GM13976 (cell line): ENCODE data around the gene HAO2.
"Not testable (repeated sequence)": the region's sequence is repeated elsewhere in the genome, so short reads cannot be mapped to it uniquely, and the experiment has no call there.

Experiments used
- DNase-seq: peaks from one replicate; pipeline ENCODE4 v3.0.0; 2012; ENCODE audit warnings: low spot score
- CTCF ChIP-seq: IDR thresholded peaks from 2 replicates; pipeline ENCODE4 v1.5.1; 2012; ENCODE audit warnings: borderline replicate concordance, mild to moderate bottlenecking; ENCODE audit not compliant: insufficient read depth; ENCODE audit errors: extremely low read depth, missing control alignments, control extremely low read depth
- in situ Hi-C: fragments of 300-500 bp; cut with MboI; formaldehyde crosslinking; loops from one replicate; pipeline ENCODE4 v1.12.0; 2022; ENCODE audit warnings: low sequenced_read_pairs, mixed read lengths, inconsistent platforms; ENCODE audit not compliant: unreplicated experiment

The HAO2 gene

GRCh38 chr1:119374208-119374874, 5.8 kb downstream of the HAO2 start:
- no peak for TF ChIP-seq CTCF
- in situ Hi-C loops, result no loop called here
- DNase-seq, result no peak

GRCh38 chr1:119375366-119375765, 6.8 kb downstream of the HAO2 start:
- no peak for TF ChIP-seq CTCF
- in situ Hi-C loops, result no loop called here
- DNase-seq, result no peak

DNA sequence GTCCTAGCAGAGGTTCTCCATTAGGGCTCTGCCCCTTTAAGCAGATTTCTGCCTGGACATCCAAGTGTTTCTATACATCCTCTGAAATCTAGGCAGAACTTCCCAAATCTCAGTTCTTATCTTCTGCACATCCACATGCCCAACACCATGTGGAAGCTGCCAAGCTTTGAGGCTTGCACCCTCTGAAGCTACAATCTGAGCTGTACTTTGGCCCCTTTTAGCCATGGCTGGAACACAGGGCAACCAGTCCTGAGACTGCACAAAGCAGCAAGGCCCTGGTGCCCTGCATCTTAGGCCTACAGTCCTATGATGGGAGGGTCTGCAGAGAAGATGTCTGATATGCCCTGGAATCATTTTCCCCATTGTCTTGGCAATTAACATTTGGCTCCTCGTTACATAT, 8.0 kb downstream of the HAO2 start:
- TF ChIP-seq CTCF, result no peak
- in situ Hi-C loops, result no loop called here
- DNase-seq, result no peak

- DNase-seq, result not testable (repeated sequence)
These were observed 9.0 kb downstream of the HAO2 start for GRCh38 chr1:119377594-119377993.

GRCh38 chr1:119379117-119379516, 10.5 kb downstream of the HAO2 start:
- in situ Hi-C loops, result no loop called here
- no peak for DNase-seq
- no peak for TF ChIP-seq CTCF

More at GRCh38 chr1:119377594-119377993, 9.0 kb downstream of the HAO2 start:
- in situ Hi-C loops, result not testable (repeated sequence)

GRCh38 chr1:119380304-119380703, 11.7 kb downstream of the HAO2 start:
- no peak for TF ChIP-seq CTCF
- in situ Hi-C loops, result no loop called here
- no peak for DNase-seq

- in situ Hi-C loops, result no loop called here
- DNase-seq, result no peak
- no peak for TF ChIP-seq CTCF
These were observed 12.5 kb downstream of the HAO2 start for GRCh38 chr1:119380983-119381662.
